ENCODE results near the gene MEGF9.

DNA sequence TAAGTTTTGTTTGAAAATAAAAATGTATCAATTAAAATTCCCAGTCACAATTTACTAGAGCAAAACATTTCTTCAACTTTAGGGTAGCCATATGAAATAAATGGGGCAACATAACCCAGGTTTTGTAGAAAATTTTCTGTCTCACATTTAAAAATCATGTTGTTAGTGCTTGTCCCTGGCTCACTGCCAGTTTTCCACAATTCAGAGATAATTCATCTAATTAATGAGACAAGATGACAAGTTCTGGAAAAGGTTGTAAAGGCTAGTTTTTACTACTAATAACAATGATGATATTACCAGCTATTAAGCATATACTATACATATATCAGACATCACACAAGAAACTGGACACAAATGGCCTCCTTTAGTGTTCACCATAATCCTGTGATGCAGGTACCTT, 45.9 kb downstream of the MEGF9 start:
- TF ChIP-seq, protein P1, sequence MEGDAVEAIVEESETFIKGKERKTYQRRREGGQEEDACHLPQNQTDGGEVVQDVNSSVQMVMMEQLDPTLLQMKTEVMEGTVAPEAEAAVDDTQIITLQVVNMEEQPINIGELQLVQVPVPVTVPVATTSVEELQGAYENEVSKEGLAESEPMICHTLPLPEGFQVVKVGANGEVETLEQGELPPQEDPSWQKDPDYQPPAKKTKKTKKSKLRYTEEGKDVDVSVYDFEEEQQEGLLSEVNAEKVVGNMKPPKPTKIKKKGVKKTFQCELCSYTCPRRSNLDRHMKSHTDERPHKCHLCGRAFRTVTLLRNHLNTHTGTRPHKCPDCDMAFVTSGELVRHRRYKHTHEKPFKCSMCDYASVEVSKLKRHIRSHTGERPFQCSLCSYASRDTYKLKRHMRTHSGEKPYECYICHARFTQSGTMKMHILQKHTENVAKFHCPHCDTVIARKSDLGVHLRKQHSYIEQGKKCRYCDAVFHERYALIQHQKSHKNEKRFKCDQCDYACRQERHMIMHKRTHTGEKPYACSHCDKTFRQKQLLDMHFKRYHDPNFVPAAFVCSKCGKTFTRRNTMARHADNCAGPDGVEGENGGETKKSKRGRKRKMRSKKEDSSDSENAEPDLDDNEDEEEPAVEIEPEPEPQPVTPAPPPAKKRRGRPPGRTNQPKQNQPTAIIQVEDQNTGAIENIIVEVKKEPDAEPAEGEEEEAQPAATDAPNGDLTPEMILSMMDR (conservative IDR thresholded peaks at IDR 0.05): no peak
- TF ChIP-seq EZH2 (IDR thresholded peaks at IDR 0.05; ENCODE audit: low read depth): no peak

Data from PC-9 (cell line).